GM18520 (cell line): ENCODE data around the gene MCEE.
"Not testable (repeated sequence)": the region's sequence is repeated elsewhere in the genome, so short reads cannot be mapped to it uniquely, and the experiment has no call there.

Experiments
- ATAC-seq: cut with Tn5 transposase; IDR thresholded peaks from one replicate; pipeline ENCODE4 v1.9.1; 2021; ENCODE audit not compliant: unreplicated experiment

MCEE gene

DNA sequence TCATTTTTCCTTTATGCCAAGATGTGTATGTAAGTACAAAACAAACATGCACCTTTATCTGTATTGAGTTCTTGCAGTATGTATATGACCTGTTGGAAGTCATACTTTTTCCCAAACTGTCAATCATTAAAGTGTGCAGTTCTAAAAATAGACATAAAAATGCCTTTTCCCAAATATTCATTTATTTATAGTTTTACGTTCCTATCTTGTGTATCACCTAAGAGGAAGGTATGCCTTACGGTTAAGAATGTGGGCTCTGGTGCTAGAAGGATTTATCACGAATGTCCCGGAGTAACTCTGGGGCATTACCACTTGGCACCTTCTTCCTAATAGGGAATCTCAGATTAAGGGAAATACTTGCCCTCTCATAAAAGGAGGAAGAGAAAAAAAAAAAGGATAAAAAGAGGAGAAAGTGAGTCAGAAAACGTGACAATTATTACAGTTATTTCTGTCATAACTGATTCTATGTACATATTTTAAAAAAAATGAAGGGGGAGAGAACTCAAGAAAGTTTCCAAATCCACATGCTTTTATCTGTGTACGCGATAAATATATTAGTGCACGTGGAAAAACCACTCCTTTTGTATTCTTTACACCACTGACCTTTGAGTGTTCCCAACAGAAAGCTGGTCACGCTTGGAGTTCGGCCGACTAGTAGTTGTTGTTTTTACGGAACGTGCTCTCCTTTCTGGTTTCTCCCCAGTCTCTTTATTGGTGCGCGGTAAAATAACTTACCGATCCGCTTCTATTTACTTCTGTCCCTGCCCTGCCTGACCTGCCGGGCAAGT, 721 bp downstream of the MCEE start:
- no peak for ATAC-seq

DNA sequence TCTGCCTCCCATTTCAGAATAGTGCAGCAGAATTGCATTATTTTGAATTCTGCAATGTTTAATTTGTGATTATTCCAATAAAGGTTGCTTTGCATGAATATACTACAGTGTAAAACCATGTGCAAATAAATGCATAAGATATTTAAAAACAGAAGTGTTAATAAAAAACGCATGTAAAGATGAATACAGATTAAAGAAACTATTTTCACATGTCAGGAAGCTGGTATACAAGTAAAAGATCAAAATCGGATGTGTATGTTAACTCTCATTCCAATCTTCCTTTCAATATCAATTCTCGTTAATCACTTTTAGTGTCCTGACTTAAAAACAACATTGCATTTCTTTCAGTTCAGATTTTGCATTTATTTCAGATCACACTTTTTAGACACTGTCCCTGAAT, 3.1 kb downstream of the MCEE start:
- no peak for ATAC-seq

DNA sequence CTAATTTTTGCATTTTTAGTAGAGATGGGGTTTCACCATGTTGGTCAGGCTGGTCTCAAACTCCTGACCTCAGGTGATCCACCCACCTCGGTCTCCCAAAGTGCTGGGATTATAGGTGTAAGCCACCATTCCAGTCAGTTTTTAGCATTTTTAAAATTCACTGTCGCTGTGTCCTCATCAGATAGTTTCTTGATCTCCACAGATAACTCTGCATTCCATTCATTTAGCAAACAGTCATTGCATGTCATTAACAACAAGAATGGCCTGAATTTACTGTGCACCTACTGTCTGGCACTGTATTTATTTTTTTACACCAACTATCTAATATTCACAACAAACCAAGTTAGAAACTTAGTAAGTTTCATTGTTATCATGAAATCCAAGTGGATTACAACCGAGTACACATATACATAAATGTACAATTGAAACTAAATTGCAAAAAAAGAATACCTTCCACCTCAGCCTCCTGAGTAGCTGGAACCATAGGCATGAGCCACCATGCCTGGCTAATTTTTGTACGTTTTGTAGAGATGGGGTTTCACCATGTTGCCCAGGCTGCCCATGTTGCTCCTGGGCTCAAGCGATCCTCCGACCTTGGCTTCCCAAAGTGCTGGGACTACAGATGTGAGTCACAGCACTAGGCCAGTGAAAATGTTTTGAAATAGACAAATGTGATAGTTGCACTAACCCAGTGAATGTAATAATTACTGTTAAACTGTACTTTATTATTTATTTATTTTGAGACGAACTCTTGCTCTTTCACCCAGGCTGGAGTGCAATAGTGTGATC, 4.3 kb downstream of the MCEE start:
- ATAC-seq = no peak

DNA sequence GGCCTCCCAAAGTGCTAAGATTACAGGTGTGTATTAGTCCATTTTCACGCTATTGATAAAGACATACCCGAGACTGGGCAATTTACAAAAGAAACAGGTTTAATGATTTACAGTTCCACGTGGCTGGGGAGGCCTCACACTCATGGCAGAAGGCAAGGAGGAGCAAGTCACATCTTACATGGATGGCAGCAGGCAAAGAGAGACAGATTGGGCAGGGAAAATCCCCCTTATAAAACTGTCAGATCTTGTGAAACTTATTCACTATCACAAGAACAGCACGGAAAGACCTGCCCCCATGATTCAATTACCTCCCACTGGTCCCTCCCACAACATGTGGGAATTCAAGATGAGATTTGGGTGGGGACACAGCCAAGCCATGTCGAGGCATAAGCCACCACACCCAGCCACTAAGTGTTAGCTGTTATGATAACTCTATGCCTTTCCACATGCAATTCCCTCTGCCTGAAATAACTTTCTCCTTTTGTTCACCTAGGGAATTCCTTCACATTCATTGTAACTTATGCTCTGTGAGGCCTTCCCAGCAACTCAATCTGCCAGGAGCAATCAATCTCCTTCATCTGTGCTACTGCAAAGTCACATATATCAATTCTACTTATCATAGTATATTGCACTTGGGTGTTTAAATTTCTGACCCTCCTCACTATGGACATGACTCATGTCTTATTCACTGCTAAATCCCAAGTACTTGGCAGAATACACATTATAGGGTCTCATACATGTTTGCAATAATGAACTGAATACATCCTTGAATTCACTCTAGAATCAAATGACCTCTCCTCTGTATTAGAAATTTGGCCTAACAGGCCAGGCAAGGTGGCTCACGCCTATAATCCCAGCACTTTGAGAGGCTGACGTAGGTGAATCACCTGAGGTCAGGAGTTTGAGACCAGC, 7.4 kb downstream of the MCEE start:
- no peak for ATAC-seq

DNA sequence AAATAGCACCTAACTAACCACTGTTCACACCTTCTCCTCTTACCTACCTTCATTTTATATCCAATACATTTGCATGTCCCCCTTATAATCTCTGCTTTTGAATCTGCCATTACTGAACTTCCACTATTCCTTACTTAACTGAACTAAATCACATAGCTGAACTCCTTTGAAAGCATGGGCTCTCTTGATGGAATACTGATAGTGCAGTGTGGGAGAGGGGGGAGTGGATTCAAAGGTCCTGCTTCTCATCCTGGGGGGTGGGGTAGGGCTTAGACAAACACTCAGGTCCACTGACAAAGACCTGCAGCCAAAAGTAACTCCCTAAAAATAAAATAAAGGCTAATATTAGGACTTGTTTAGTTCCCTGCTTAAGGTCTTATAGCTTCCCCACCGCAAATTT, 8.6 kb downstream of the MCEE start:
- no peak for ATAC-seq

DNA sequence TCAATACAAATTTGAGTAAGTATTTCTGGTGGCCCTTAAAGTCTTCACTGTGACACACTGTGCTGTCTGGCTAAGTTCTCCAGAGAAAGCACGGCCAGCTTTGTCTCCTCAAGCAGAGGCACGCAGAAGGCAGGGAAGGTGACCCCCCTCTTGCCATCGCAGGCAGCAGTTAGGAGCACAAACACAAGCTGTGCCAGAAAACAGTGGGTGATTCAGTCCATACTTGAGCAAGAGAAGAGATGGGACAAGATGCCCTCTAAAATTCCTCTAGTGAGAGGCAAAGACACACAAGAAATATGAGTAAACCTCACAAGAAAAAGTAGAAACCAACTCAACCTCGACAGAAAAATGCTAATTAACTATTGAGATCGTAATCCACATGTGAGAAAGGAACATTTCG, 9.8 kb downstream of the MCEE start:
- no peak for ATAC-seq

DNA sequence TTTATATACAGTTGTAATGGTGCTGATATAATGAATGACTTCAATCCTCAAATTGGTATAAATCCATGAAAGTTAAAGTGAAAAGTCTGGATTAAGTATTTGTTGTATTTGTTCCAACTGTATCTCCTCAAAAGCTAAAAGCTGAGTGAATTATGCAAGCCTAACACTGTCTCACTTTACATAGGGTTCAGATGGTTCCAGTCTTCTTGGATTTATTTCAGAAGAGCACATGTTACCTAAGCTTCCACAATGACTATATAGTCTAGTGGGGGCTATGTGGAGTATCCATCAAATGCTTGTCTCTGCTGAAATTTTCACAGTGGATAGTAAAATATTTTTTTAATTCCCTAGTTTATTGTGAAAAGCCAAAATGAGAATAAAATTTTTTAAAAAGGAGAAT, 13.0 kb downstream of the MCEE start:
- no peak for ATAC-seq

DNA sequence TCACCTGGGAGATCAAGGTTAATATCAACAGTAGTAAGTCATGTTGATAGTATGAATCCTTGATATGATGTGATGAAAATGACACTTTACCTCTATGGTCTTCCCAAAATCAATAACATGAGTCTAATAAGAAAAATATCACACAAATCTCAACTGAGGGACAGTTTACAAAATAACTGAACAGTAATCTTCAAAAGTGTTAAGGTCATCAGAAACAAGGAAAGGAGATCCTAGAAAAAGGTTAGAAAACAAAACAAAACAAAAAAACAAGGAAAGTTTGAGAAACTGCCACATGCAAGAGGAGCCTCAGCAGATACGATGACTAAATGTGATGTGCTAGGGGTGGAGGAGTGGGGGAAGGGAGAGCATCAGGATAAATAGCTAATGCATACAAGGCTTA, 16.2 kb downstream of the MCEE start:
- no peak for ATAC-seq

DNA sequence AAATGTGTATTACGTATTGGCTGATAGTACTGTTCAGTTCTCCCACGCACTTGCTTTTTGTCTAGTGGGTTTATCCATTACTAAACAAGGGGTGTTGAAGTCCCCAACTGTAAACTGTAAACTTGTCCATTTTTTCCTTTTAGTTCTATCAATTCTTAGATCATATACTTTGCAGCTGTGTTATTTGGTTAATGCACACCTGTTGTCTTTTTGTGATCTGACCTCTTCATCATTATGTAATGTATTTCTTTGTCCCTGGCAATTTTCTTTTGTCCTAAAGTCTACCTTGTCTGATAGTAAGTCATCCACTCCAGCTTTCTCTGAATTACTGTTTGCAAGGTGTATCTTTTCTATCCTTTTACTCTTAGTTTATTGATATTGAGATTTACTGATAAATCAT, 21.9 kb downstream of the MCEE start:
- no peak for ATAC-seq

DNA sequence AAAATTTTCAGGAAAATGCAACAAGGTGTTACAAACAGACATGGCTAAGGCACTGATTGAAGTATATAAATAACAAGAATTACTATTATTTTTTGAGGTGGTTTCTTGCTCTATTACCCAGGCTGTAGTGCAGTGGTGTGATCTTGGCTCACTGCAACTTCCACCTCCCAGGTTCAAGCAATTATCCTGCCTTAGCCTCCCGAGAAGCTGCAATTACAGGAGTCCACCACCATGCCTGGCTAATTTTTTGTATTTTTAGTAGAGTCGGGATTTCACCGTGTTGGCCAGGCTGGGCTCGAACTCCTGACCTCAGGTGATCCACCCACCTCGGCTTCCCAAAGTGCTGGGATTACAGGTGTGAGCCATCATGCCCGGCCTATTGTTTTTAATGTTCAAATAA, 23.6 kb downstream of the MCEE start:
- ATAC-seq = not testable (repeated sequence)

DNA sequence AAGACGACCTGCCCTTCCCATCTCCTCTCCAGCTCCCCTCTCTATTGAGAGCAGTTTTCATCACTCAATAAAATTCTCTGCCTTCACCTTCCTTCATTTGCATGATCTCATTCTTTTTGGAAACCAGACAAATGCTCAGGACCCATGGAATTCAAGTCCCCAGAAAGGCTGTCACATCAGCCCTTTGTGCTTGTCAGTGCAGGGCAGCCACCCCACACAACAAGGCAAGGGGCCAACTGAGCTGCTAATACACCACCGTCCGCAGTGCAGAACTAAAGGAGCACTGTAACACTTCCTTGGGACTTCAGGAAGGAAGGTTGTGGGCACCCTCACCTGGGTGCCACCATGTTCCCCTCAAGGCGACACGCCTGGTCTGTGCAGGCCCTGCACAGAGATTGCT, 26.2 kb downstream of the MCEE start:
- no peak for ATAC-seq

DNA sequence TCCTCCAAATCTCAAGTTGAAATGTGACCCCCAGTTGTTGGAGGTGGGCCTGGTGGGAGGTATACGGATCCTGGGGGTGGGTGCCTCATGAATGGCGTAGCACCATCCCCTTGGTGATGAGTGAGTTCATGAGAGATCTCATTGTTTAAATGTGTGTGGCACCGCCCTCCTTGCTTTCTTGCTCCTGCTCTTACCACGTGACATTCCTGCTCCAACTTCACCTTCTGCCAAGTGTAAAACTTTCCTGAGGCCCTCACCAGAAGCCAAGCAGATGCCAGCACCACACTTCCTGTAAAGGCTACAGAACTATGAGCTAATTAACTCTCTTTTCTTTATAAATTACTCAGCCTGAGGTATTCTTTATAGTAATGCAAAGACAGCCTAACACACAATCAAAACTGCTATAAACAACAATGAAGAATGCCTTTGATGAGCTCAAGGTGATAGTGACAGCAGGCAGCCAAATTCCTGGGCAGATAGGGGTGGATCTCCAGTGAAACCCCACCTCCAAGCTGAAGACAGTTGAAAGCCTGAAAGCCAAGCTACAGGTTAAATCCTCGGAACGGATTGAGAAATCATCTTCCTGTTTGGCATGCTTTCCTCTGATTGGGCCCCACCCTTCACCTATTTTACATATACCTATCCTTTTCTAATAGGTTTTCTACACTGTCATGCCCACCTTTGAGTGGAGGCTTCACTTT, 26.9 kb downstream of the MCEE start:
- no peak for ATAC-seq

DNA sequence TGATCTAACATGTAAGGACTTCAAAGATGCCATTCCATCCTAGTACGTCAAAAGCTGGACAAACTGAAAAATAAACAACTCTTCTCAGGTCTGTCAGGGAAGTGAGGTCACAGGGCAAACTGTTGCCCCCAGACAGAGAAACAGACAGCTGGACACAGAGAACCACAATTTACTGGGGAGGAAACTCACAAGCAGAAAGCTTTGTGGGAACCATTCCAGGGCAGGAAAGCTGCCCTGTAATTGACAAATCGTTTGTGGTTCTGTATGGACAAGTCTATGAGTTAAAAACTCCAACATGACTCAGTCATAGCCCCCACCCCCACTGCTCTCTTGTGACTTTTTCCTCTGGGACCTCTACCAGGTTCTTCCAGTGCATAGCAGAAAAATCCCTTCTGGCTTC, 28.4 kb downstream of the MCEE start:
- no peak for ATAC-seq

DNA sequence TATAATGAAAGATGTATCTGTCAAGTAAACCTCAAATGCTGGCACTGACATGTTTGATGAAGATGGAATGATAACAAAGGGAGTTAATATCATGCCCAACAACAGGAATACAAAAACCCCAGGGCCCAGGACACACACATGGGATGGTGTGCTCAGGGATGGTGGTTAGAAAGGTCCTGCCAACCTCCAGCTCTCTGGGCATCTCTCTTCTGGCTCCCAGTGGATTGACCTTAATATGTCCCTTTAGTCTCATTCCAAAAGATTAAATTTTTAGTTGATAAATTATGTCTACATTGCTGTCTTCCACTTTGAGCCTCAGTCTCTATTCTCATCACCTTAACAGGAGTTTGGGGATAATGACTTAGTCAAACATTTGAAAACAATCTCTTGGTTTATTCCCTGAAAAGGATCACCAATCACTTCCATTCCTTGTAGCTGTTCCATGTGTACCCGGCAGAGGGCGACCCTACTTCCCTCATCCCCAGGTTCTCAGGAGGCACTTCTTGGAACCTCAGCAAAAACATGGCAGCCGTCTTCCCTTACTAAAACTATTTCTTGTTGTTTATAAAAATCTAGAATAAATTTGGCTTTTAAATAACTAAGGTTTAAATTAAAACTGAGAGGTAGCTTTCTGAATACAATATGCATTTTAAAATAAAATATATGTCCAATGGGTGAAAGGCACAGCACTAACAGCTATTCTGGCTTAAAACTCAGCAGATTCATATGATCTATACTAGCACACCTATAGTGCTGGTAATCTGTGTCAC, 29.6 kb downstream of the MCEE start:
- ATAC-seq = no peak

DNA sequence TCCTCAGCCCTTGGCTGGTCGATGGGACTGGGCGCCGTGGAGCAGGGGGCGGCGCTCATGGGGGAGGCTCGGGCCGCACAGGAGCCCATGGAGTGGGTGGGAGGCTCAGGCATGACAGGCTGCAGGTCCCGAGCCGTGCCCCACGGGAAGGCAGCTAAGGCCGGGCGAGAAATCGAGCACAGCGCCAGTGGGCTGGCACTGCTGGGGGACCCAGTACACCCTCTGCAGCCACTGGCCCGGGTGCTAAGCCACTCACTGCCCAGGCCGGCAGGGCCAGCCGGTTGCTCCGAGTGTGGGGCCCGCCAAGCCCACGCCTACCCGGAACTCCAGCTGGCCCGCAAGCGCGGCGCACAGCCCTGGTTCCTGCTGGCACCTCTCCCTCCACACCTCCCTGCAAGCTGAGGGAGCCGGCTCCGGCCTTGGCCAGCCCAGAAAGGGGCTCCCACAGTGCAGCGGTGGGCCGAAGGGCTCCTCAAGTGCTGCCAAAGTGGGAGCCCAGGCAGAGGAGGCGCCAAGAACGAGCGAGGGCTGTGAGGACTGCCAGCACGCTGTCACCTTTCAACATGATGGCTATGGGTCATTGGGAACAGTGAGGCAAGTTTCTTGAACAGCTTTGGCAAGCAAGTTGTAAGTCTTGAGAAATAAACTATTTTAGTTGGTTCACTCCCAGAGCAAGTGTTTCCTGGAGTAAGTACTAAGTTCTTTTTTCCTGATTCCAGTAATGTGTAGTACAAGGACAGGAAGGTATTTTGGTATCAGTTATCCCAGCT, 37.4 kb downstream of the MCEE start:
- ATAC-seq = not testable (repeated sequence)

DNA sequence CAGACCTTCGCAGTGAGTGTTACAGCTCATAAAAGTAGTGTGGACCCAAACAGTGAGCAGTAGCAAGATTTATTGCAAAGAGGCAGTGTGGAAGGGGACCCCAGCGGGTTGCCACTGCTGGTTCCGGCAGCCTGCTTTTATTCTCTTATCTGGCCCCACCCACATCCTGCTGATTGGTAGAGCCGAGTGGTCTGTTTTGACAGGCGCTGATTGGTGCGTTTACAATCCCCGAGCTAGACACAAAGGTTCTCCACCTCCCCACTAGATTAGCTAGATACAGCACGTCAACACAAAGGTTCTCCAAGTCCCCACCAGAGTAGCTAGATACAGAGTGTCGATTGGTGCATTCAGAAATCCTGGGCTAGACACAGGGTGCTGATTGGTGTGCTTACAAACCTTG, 38.2 kb downstream of the MCEE start:
- not testable (repeated sequence) for ATAC-seq

DNA sequence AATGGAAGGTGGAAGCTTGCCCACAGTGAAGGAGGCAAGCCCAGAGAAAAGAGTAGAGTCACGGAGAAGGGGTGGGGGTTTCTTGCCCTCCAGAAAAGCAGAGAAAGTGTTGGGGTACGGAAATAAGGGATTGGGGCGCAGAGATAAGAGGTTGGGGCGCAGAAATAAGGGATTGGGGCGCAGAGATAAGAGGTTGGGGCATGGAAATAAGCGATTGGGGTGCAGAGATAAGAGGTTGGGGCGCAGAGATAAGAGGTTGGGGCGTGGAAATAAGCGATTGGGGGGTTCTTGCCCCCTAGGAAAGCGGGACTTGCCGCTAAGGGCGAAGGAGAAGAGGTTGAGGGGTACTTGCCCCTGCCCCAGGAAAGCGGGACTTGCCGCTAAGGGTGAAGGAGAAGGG, 40.6 kb downstream of the MCEE start:
- not testable (repeated sequence) for ATAC-seq

DNA sequence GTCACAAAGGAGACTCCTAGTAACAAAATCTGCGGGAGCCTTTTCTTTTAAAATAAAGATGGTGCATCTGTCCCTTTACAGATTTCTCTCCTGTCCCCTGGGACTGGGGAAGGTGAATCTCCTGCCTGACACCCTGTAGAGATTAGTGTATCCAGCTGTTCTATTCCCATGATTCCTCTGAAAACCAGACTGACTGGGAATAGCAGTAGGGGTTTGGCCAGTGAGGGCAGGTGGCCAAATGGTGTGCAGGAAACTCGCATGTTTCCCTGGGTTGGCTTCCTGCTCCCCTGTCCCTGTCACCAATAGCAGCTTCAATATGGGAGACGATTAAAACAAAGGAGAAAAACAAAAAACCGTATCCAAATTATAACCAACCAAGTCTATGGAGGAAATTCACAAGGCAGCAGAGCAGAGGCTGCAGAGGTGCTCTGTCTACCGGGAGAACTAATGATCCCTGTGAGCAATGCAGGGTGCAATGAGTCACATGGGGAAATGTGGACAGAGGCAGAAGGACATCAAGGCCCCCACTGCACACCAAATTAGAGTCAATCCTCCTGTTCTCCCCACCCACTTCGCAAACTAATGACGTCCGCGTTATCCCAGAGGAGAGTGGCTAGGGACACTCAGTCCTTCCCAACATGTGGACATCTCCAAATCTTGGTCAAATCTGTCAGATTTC, 44.6 kb downstream of the MCEE start:
- not testable (repeated sequence) for ATAC-seq
